WTC11 (cell line): ENCODE data around the gene RCHY1. TPM values are rescaled to one million over a fixed set of nuclear protein-coding genes. Genes with fewer than 3 reads are reported as not detected.

Experiments
- ATAC-seq: fragments of 200-7000 bp; cut with Tn5 transposase; 2 replicates; pipeline ENCODE4 v1.10.0; 2021; ENCODE audit warnings: mild to moderate bottlenecking, moderate library complexity
- CTCF ChIA-PET: fragments of 300-600 bp; sonication (Branson Sonifier 250); formaldehyde crosslinking; loops from one replicate; lab custom pipeline; 2021; ENCODE audit warnings: antibody characterized with exemption; lab: Charles Lee
- POLR2A ChIA-PET: fragments of 350-600 bp; sonication (Branson Sonifier 250); formaldehyde crosslinking; loops from one replicate; lab custom pipeline; 2021; ENCODE audit warnings: antibody characterized with exemption; lab: Charles Lee
- DNase-seq: peaks from one replicate; pipeline ENCODE4 v3.0.0; 2021; ENCODE audit warnings: low spot score
- H3K27ac Mint-ChIP-seq: 2 replicates; pipeline ENCODE4 v1.8.0; 2021; ENCODE audit warnings: mixed read lengths
- H3K27me3 Mint-ChIP-seq: 2 replicates; pipeline ENCODE4 v1.8.0; 2021; ENCODE audit warnings: low read depth, mild to moderate bottlenecking, moderate library complexity, mixed read lengths
- H3K36me3 Mint-ChIP-seq: 2 replicates; pipeline ENCODE4 v1.8.0; 2021; ENCODE audit warnings: mixed read lengths
- H3K4me1 Mint-ChIP-seq: 2 replicates; pipeline ENCODE4 v1.8.0; 2022; ENCODE audit warnings: mixed read lengths
- H3K4me3 Mint-ChIP-seq: 2 replicates; pipeline ENCODE4 v1.8.0; 2021; ENCODE audit warnings: mild to moderate bottlenecking, moderate library complexity, mixed read lengths
- H3K9me3 Mint-ChIP-seq: 2 replicates; pipeline ENCODE4 v1.8.0; 2021; ENCODE audit warnings: mixed read lengths
- ATF6 ChIP-seq: sonication (generic); formaldehyde crosslinking; IDR thresholded peaks from 2 replicates; pipeline ENCODE4 v1.8.1; 2023; ENCODE audit warnings: mild to moderate bottlenecking, missing genetic modification reagents
- NFATC4 ChIP-seq: fragments of 250-450 bp; sonication (Bioruptor Pico); IDR thresholded peaks from 2 replicates; pipeline ENCODE4 v1.9.0; 2021; ENCODE audit warnings: mild to moderate bottlenecking
- total RNA-seq: library from RNA; stranded (reverse); gene quantifications from 3 replicates; pipeline ENCODE4 v1.2.3, GENCODE V29; 2021
- TF ChIP-seq, protein P1 (sequence below): sonication (generic); formaldehyde crosslinking; IDR thresholded peaks from 2 replicates; pipeline ENCODE4 v1.8.1; 2022; ENCODE audit warnings: low read depth, mild to moderate bottlenecking, moderate library complexity, missing genetic modification reagents, borderline replicate concordance

Gene RCHY1
- total RNA-seq, 1 experiment from 2014 or later = 37.8 TPM

GRCh38 chr4:75429208-75429607, 85.0 kb downstream of the RCHY1 start:
- peaks cover 16% of the 10 kb centered on the region for H3K9me3 Mint-ChIP-seq
- TF ChIP-seq NFATC4 (CRISPR knock-in tag) (no peak), ATF6 (CRISPR knock-in tag) (no peak)
- TF ChIP-seq, protein P1, sequence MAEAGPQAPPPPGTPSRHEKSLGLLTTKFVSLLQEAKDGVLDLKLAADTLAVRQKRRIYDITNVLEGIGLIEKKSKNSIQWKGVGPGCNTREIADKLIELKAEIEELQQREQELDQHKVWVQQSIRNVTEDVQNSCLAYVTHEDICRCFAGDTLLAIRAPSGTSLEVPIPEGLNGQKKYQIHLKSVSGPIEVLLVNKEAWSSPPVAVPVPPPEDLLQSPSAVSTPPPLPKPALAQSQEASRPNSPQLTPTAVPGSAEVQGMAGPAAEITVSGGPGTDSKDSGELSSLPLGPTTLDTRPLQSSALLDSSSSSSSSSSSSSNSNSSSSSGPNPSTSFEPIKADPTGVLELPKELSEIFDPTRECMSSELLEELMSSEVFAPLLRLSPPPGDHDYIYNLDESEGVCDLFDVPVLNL (CRISPR knock-in tag) = no peak
- CTCF ChIA-PET = no interaction called here
- H3K27me3 Mint-ChIP-seq = no peaks in the 10 kb centered on the region
- no peak for ATAC-seq
- peaks cover 13% of the 10 kb centered on the region for H3K36me3 Mint-ChIP-seq
- DNase-seq = no peak
- no peak overlapping the region for H3K27ac Mint-ChIP-seq
- H3K4me1 Mint-ChIP-seq = no peaks in the 10 kb centered on the region
- POLR2A ChIA-PET = no interaction called here
- no peak overlapping the region for H3K4me3 Mint-ChIP-seq

Other genes with a start within 250 kb of the RCHY1 start
- 11.8 to 13.3 TPM (median 12.5 TPM) in 3 replicates for gene THAP6, start 70 bp upstream of the RCHY1 start, total RNA-seq
- gene ODAPH, start 41.7 kb upstream of the RCHY1 start, total RNA-seq = not detected in 3 replicates
- gene CDKL2, start 116.1 kb upstream of the RCHY1 start, total RNA-seq = 1.4 to 1.7 TPM (median 1.7 TPM) in 3 replicates
- 279 to 294 TPM (median 284 TPM) in 3 replicates for gene G3BP2, start 159.0 kb upstream of the RCHY1 start, total RNA-seq
- gene USO1, start 210.2 kb upstream of the RCHY1 start, total RNA-seq = 134 to 162 TPM (median 141 TPM) in 3 replicates